ENCODE data around the gene SMG6.

DNA sequence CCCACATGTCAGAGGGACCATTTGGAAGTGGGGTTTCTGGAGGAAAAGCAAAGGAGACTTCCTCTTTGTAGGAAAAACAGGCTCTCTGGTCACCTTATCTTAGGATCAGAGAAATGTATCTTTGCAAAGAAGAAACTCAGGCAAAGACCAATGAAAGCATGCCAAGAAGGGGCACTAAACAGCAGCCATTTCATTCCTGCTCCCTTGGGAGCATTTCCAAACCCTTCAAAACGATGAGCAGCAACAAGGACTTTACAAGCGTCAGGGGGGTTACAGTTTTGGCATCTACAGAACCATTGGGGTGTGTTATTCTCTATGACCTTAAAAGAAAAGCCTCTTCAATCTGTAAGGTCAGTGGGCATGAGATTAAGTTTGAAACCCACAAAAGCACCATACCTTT lies 122.8 kb downstream of the SMG6 start:
- TF ChIP-seq, protein P1, sequence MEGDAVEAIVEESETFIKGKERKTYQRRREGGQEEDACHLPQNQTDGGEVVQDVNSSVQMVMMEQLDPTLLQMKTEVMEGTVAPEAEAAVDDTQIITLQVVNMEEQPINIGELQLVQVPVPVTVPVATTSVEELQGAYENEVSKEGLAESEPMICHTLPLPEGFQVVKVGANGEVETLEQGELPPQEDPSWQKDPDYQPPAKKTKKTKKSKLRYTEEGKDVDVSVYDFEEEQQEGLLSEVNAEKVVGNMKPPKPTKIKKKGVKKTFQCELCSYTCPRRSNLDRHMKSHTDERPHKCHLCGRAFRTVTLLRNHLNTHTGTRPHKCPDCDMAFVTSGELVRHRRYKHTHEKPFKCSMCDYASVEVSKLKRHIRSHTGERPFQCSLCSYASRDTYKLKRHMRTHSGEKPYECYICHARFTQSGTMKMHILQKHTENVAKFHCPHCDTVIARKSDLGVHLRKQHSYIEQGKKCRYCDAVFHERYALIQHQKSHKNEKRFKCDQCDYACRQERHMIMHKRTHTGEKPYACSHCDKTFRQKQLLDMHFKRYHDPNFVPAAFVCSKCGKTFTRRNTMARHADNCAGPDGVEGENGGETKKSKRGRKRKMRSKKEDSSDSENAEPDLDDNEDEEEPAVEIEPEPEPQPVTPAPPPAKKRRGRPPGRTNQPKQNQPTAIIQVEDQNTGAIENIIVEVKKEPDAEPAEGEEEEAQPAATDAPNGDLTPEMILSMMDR (IDR thresholded peaks at IDR 0.05; ENCODE audit: extremely low read depth in 1 of 2, insufficient read depth in 1 of 2, low read depth in 1 of 2, low read length in 2 of 2) = no peak
- TF ChIP-seq MYC (IDR thresholded peaks at IDR 0.05; ENCODE audit: low read depth, low read length) = no peak
- TF ChIP-seq EZH2 (IDR thresholded peaks at IDR 0.05; ENCODE audit: borderline replicate concordance, low read depth, low read length, severe bottlenecking) = no peak
- no peak for TF ChIP-seq POLR2AphosphoS5 (IDR thresholded peaks at IDR 0.05; ENCODE audit: insufficient read depth, low read depth, low read length)
- no peak for TF ChIP-seq POLR2A (IDR thresholded peaks at IDR 0.05; ENCODE audit: low read depth, low read length)
